BLaER1 treated with 17β-estradiol and CSF1 and Interleukin-3, amounts not matched to agents 10 nM and 100 nM (cell line): Measurements from ENCODE around the gene DGKD.

Experiments
- H3K27ac ChIP-seq, 11 experiments: shearing (Covaris generic); formaldehyde crosslinking; 2 replicates each; pipeline ENCODE4 v1.8.1; 2022
- H3K27me3 ChIP-seq, 11 experiments: shearing (Covaris generic); formaldehyde crosslinking; 2 replicates each; pipeline ENCODE4 v1.8.1; 2022
- H3K36me3 ChIP-seq, 11 experiments: shearing (Covaris generic); formaldehyde crosslinking; 2 replicates each; pipeline ENCODE4 v1.8.1; 2022
- H3K4me1 ChIP-seq, 10 experiments: shearing (Covaris generic); formaldehyde crosslinking; 2 replicates each; pipeline ENCODE4 v1.8.1; 2022
- H3K4me2 ChIP-seq, 11 experiments: shearing (Covaris generic); formaldehyde crosslinking; 2 replicates each; pipeline ENCODE4 v1.8.1; 2022
- H3K4me3 ChIP-seq, 10 experiments: shearing (Covaris generic); formaldehyde crosslinking; 2 replicates each; pipeline ENCODE4 v1.8.1; 2022
- H3K9ac ChIP-seq, 11 experiments: shearing (Covaris generic); formaldehyde crosslinking; 2 replicates each; pipeline ENCODE4 v1.8.1; 2022
- H3K9me3 ChIP-seq, 11 experiments: shearing (Covaris generic); formaldehyde crosslinking; replicated peaks in 1 of 11; 2 replicates each; pipeline ENCODE4 v1.8.1; 2022
- H4K20me1 ChIP-seq, 11 experiments: shearing (Covaris generic); formaldehyde crosslinking; 2 replicates each; pipeline ENCODE4 v1.8.1; 2022
- Cebpa-rat ChIP-seq, 11 experiments: shearing (Covaris generic); IDR thresholded peaks; 2 replicates each; pipeline ENCODE4 v1.8.1; 2022

Gene DGKD

GRCh38 chr2:233426619-233427342 lies 72.5 kb downstream of the DGKD start:
- Histone ChIP-seq H3K4me1 (peaks cover 43 to 85% (median 66%) of the 10 kb centered on the region in 10 experiments), H4K20me1 (peaks cover 26 to 100% (median 100%) of the 10 kb centered on the region in 11 experiments; a peak in 20 of 22 replicates), H3K9ac (no peak overlapping the region), H3K4me2 (peak overlapping the region in 5 of 11 experiments; percentile 9 to 24 (median 14); a peak in 5 of 22 replicates), H3K4me3 (no peak overlapping the region), H3K9me3 (peaks cover 0 to 41% (median 10%) of the 10 kb centered on the region in 11 experiments; a peak in 14 of 22 replicates), H3K27me3 (no peaks in the 10 kb centered on the region), H3K27ac (peak overlapping the region in 6 of 11 experiments; percentile 24 to 70 (median 52); a peak in 10 of 22 replicates), H3K36me3 (peaks cover 25 to 100% (median 95%) of the 10 kb centered on the region in 11 experiments)
- TF ChIP-seq Cebpa-rat (IDR thresholded peaks at IDR 0.05): no peak

- no peak overlapping the region for H3K9ac ChIP-seq
- TF ChIP-seq Cebpa-rat (IDR thresholded peaks at IDR 0.05): no peak
- peak overlapping the region in 3 of 11 experiments; percentile 2 to 70 (median 16); a peak in 5 of 22 replicates for H3K27ac ChIP-seq
Observed at GRCh38 chr2:233428008-233428407, 73.7 kb downstream of the DGKD start.

GRCh38 chr2:233428438-233428837 lies 74.1 kb downstream of the DGKD start:
- Histone ChIP-seq H4K20me1 (peaks cover 26 to 100% (median 100%) of the 10 kb centered on the region in 11 experiments; a peak in 20 of 22 replicates), H3K27ac (peak overlapping the region in 1 of 11 experiments; percentile 5; a peak in 1 of 22 replicates), H3K36me3 (peaks cover 20 to 100% (median 98%) of the 10 kb centered on the region in 11 experiments), H3K27me3 (no peaks in the 10 kb centered on the region), H3K4me1 (peaks cover 31 to 69% (median 49%) of the 10 kb centered on the region in 10 experiments), H3K4me2 (peak overlapping the region in 5 of 11 experiments; percentile 0 to 33 (median 6); a peak in 5 of 22 replicates), H3K9ac (no peak overlapping the region), H3K9me3 (peaks cover 0 to 41% (median 8%) of the 10 kb centered on the region in 11 experiments; a peak in 13 of 22 replicates), H3K4me3 (no peak overlapping the region)
- no peak for TF ChIP-seq Cebpa-rat (IDR thresholded peaks at IDR 0.05)

More at GRCh38 chr2:233428008-233428407, 73.7 kb downstream of the DGKD start:
- peak overlapping the region in 7 of 11 experiments; percentile 0 to 37 (median 22); a peak in 7 of 22 replicates for H3K4me2 ChIP-seq
- no peaks in the 10 kb centered on the region for H3K27me3 ChIP-seq
- peaks cover 31 to 73% (median 53%) of the 10 kb centered on the region in 10 experiments for H3K4me1 ChIP-seq
- peaks cover 24 to 100% (median 99%) of the 10 kb centered on the region in 11 experiments for H3K36me3 ChIP-seq
- no peak overlapping the region for H3K4me3 ChIP-seq
- H3K9me3 ChIP-seq: peaks cover 0 to 41% (median 8%) of the 10 kb centered on the region in 11 experiments; a peak in 14 of 22 replicates
- H4K20me1 ChIP-seq: peaks cover 26 to 100% (median 100%) of the 10 kb centered on the region in 11 experiments; a peak in 20 of 22 replicates

- Histone ChIP-seq H3K27me3 (no peaks in the 10 kb centered on the region), H3K4me2 (peak overlapping the region in 5 of 11 experiments; percentile 3 to 22 (median 9); a peak in 3 of 22 replicates), H3K4me3 (no peak overlapping the region), H4K20me1 (peaks cover 28 to 100% (median 100%) of the 10 kb centered on the region in 11 experiments; a peak in 21 of 22 replicates), H3K9ac (no peak overlapping the region), H3K27ac (peak overlapping the region in 3 of 11 experiments; percentile 12 to 44 (median 16); a peak in 3 of 22 replicates), H3K9me3 (peaks cover 0 to 32% (median 8%) of the 10 kb centered on the region in 11 experiments; a peak in 12 of 22 replicates), H3K4me1 (peaks cover 23 to 63% (median 41%) of the 10 kb centered on the region in 10 experiments), H3K36me3 (peaks cover 15 to 100% (median 93%) of the 10 kb centered on the region in 11 experiments; a peak in 21 of 22 replicates)
- TF ChIP-seq Cebpa-rat (IDR thresholded peaks at IDR 0.05): no peak
Observed at GRCh38 chr2:233429175-233429897, 75.0 kb downstream of the DGKD start.

- TF ChIP-seq Cebpa-rat (IDR thresholded peaks at IDR 0.05): no peak
- H3K4me3 ChIP-seq: no peak overlapping the region
- peaks cover 23 to 63% (median 40%) of the 10 kb centered on the region in 10 experiments for H3K4me1 ChIP-seq
- peaks cover 31 to 100% (median 100%) of the 10 kb centered on the region in 11 experiments; a peak in 21 of 22 replicates for H4K20me1 ChIP-seq
- H3K36me3 ChIP-seq: peaks cover 11 to 100% (median 93%) of the 10 kb centered on the region in 11 experiments; a peak in 21 of 22 replicates
- H3K27ac ChIP-seq: no peak overlapping the region
- no peaks in the 10 kb centered on the region for H3K27me3 ChIP-seq
- H3K4me2 ChIP-seq: peak overlapping the region in 1 of 11 experiments; percentile 22; a peak in 1 of 22 replicates
- H3K9me3 ChIP-seq: peaks cover 0 to 24% (median 8%) of the 10 kb centered on the region in 11 experiments; a peak in 11 of 22 replicates
- H3K9ac ChIP-seq: no peak overlapping the region
Observed at GRCh38 chr2:233430081-233430480, 75.8 kb downstream of the DGKD start.

GRCh38 chr2:233430651-233431050 lies 76.4 kb downstream of the DGKD start:
- Histone ChIP-seq H4K20me1 (peaks cover 36 to 100% (median 100%) of the 10 kb centered on the region in 11 experiments; a peak in 21 of 22 replicates), H3K36me3 (peaks cover 15 to 100% (median 95%) of the 10 kb centered on the region in 11 experiments), H3K9ac (no peak overlapping the region), H3K9me3 (peaks cover 0 to 19% (median 8%) of the 10 kb centered on the region in 11 experiments; a peak in 11 of 22 replicates), H3K4me2 (no peak overlapping the region), H3K4me1 (peaks cover 23 to 66% (median 42%) of the 10 kb centered on the region in 10 experiments), H3K27ac (no peak overlapping the region), H3K4me3 (no peak overlapping the region), H3K27me3 (no peaks in the 10 kb centered on the region)
- no peak for TF ChIP-seq Cebpa-rat (IDR thresholded peaks at IDR 0.05)

- H3K9me3 ChIP-seq: no peaks in the 10 kb centered on the region
- no peaks in the 10 kb centered on the region for H3K27me3 ChIP-seq
- no peak overlapping the region for H3K9ac ChIP-seq
- peaks cover 28 to 100% (median 97%) of the 10 kb centered on the region in 11 experiments for H3K36me3 ChIP-seq
- no peak overlapping the region for H3K4me2 ChIP-seq
- H3K4me3 ChIP-seq: no peak overlapping the region
- peaks cover 10 to 45% (median 29%) of the 10 kb centered on the region in 10 experiments for H3K4me1 ChIP-seq
- peaks cover 55 to 100% (median 100%) of the 10 kb centered on the region in 11 experiments; a peak in 21 of 22 replicates for H4K20me1 ChIP-seq
- TF ChIP-seq Cebpa-rat (IDR thresholded peaks at IDR 0.05): no peak
- H3K27ac ChIP-seq: no peak overlapping the region
Observed at GRCh38 chr2:233433029-233433428, 78.7 kb downstream of the DGKD start.

GRCh38 chr2:233433794-233434193 lies 79.5 kb downstream of the DGKD start:
- no peak for TF ChIP-seq Cebpa-rat (IDR thresholded peaks at IDR 0.05)
- no peak overlapping the region for H3K27ac ChIP-seq
- no peaks in the 10 kb centered on the region for H3K9me3 ChIP-seq

More at GRCh38 chr2:233433794-233434193, 79.5 kb downstream of the DGKD start:
- Histone ChIP-seq H3K36me3 (peaks cover 35 to 100% (median 97%) of the 10 kb centered on the region in 11 experiments), H3K4me2 (no peak overlapping the region), H3K4me3 (no peak overlapping the region), H4K20me1 (peaks cover 47 to 100% (median 100%) of the 10 kb centered on the region in 11 experiments; a peak in 21 of 22 replicates), H3K27me3 (no peaks in the 10 kb centered on the region), H3K4me1 (peaks cover 9 to 38% (median 23%) of the 10 kb centered on the region in 10 experiments; a peak in 18 of 20 replicates), H3K9ac (no peak overlapping the region)
